Small intestine (tissue), 7 donors: ENCODE data around the gene PRKAG2. TPM values are rescaled to one million over a fixed set of nuclear protein-coding genes. Genes with fewer than 3 reads are reported as not detected.
"Not testable (repeated sequence)": the region's sequence is repeated elsewhere in the genome, so short reads cannot be mapped to it uniquely, and the experiment has no call there.

Source experiments
- DNase-seq, 2 donors: peaks; one replicate each; pipeline versions ENCODE4 v3.0.0 to v3.0.0-alpha.2; 2013
- FAIRE-seq: peaks from 2 replicates; lab custom pipeline; 2012; peaks lifted over from hg19 to GRCh38; lab: Jason Lieb, UNC
- H3K27ac ChIP-seq, 3 donors: one replicate each; pipeline ENCODE4 v1.5.1; 2013; ENCODE audit warnings: low read length in 2 of 3, mild to moderate bottlenecking in 2 of 3, control low read depth in 1 of 3, inconsistent platforms in 1 of 3, low read depth in 1 of 3, moderate library complexity in 1 of 3
- H3K27me3 ChIP-seq, 3 donors: one replicate each; pipeline ENCODE4 v1.6.1; 2013; ENCODE audit warnings: low read length in 3 of 3, inconsistent platforms in 1 of 3; ENCODE audit not compliant: control insufficient read depth in 3 of 3, insufficient read depth in 3 of 3
- H3K36me3 ChIP-seq, 3 donors: one replicate each; pipeline ENCODE4 v1.6.1; 2013; ENCODE audit warnings: low read length in 3 of 3, inconsistent platforms in 1 of 3, low read depth in 1 of 3, mild to moderate bottlenecking in 1 of 3, moderate library complexity in 1 of 3; ENCODE audit not compliant: control insufficient read depth in 3 of 3, insufficient read depth in 2 of 3
- H3K4me1 ChIP-seq, 3 donors: one replicate each; pipeline ENCODE4 v1.6.1; 2013; ENCODE audit warnings: low read length in 2 of 3, inconsistent platforms in 1 of 3, low read depth in 1 of 3, mild to moderate bottlenecking in 1 of 3, moderate library complexity in 1 of 3; ENCODE audit not compliant: control insufficient read depth in 3 of 3, insufficient read depth in 2 of 3
- H3K4me3 ChIP-seq, 3 donors: one replicate each; pipeline ENCODE4 v1.5.1; 2013; ENCODE audit warnings: low read length in 3 of 3, control low read depth in 1 of 3, inconsistent platforms in 1 of 3, low read depth in 1 of 3, mild to moderate bottlenecking in 1 of 3, moderate library complexity in 1 of 3
- H3K9me3 ChIP-seq, 2 donors: one replicate each; pipeline ENCODE4 v1.6.1; 2013; ENCODE audit warnings: low read depth in 1 of 2, low read length in 1 of 2; ENCODE audit not compliant: control insufficient read depth in 2 of 2, insufficient read depth in 1 of 2
- WGBS, 3 donors: extraction: QIAGEN DNeasy Blood & Tissue Kit; methylation state at CpG; one replicate each; pipeline ENCODE4 v1.1.7; 2013; 5-methylcytosine and 5-hydroxymethylcytosine counted together
- polyA plus RNA-seq, 4 donors: library from polyadenylated mRNA; stranded (reverse) in 3 of 4; unstranded in 1 of 4; fragments of 200-250 nt in 3 of 4; fragments of 120-200 nt in 1 of 4; gene quantifications; one replicate each; pipeline versions ENCODE4 v1.2.1 to v1.2.3, GENCODE V29; 2013
- donor health status: healthy with polysubstance abuse.
- donor health status: control.
- donor health status: control.
- donor health status: Bipolar disorder and iron deficiency.
- donor health status: healthy.

PRKAG2 gene
- polyA plus RNA-seq, 4 donors: 26.3 to 57.9 (median 49.4) TPM

DNA sequence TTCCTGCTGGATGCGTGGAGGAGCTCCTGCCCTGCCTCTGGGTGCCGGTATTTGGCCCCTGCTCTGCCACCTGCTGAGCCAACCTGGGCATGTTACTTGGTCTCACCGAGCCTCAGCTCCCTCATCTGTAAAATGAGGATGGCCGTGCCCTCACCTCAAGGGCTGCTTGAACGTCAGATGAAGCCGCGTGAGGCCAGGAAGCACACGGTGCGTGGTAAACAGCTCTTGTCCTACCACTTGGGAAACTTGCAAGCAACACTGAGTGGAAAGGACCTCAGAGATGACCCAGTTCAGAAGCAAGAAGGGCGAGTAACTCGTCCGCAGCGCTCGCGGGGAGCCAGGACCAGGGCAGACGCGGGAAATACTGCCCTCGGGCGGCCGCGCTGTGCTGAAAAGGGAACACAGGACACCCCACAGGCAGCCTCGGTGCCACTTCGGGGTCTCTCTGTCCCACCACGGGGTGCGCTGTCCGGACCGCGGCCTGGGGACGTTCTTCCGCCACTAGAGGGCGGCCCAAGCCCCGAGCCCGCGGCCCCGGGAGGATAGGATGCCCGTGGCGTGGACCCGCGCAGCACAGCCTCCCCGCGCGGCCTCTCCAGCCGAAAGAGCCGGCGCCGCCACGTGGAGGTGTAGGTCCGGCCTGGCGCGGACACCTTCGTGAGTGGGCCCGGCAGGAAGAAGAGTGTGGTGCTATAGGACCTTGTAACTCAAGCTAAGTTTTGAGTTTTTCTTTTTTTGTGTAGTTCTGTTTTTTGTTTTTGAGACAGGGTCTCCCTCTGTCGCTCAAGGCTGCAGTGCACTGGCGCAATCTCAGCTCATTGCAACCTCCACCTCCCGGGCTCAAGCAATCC, 94.1 kb downstream of the PRKAG2 start:
- WGBS, 3 donors: 13 to 27% (median 22%) methylated on average over 44 to 55 of the region's 55 CpGs
- FAIRE-seq (no peak), DNase-seq (peak; percentile 58 to 85)
- Histone ChIP-seq H3K9me3 (no peaks in the 10 kb centered on the region), H3K27me3 (no peaks in the 10 kb centered on the region), H3K4me3 (peak overlapping the region in 1 of 3 donors; percentile 9), H3K27ac (peak overlapping the region in 2 of 3 donors; percentile 5 to 18), H3K36me3 (peaks cover 0 to 72% (median 2%) of the 10 kb centered on the region in 3 donors), H3K4me1 (peaks cover 0 to 27% (median 0%) of the 10 kb centered on the region in 3 donors)

DNA sequence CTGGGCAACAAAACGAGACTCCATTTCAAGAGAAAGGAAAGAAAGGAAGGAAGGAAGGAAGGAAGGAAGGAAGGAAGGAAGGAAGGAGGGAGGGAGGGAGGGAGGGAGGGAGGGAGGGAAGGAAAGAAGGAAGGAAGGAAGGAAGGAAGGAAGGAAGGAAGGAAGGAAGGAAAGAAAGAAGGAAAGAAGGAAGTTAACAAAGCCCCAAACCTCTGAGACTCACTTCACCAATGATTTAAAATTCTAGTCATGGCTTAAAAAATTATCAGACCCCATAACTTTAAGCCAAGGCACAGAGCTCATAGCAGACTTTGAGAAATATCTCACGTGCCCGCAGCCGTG, 94.7 kb downstream of the PRKAG2 start:
- not testable (repeated sequence) for DNase-seq, FAIRE-seq, H3K4me3 ChIP-seq, H3K27me3 ChIP-seq, H3K9me3 ChIP-seq
- WGBS, 3 donors: 77 to 94% (median 84%) methylated on average over 4 of the region's 4 CpGs
- Histone ChIP-seq H3K27ac (peak overlapping the region in 1 of 3 donors; percentile 5), H3K4me1 (peaks cover 0 to 27% (median 0%) of the 10 kb centered on the region in 3 donors), H3K36me3 (peaks cover 0 to 78% (median 2%) of the 10 kb centered on the region in 3 donors)

DNA sequence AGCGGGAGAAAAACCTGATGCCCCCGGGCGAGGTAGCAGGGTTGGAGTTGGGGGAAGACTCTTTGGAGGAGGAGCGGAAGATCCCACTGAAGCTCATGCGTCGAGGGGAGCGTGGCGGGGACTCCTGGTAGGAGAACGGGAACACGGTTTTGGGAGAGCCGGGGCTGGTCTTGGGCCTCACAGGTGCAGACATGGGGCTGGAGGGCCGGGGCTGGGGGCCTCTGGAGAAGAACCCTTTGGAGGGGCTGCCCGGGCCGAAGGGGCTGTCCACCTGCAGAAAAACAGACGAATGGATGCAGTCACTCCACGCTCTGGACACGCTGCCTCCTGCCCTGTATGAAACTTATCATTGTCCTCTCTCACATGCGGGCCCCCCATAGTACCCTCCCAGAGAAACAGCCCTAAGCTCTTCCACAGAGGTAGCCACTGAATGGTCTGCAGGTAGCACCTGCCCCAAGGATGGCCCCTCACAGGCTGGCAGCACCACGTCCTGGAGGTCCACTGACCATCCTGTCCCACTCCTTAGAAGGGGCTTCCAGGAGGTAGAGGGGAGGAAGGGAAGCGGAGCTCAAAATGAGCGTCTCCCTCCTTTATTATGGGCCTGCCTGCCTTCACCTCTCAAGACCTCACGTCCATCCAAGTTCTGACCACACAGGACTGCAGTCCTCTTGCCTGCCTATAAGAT, 95.6 kb downstream of the PRKAG2 start:
- no peak for DNase-seq
- WGBS, 3 donors: 92 to 97% (median 94%) methylated on average over 22 of the region's 22 CpGs
- Histone ChIP-seq H3K4me3 (no peak overlapping the region), H3K4me1 (peaks cover 0 to 27% (median 0%) of the 10 kb centered on the region in 3 donors), H3K27me3 (no peaks in the 10 kb centered on the region), H3K36me3 (peaks cover 2 to 83% (median 2%) of the 10 kb centered on the region in 3 donors), H3K9me3 (no peaks in the 10 kb centered on the region), H3K27ac (no peak overlapping the region)
- no peak for FAIRE-seq

GRCh38 chr7:151780631-151781030, 96.3 kb downstream of the PRKAG2 start:
- FAIRE-seq: no peak
- H3K36me3 ChIP-seq: peaks cover 2 to 82% (median 2%) of the 10 kb centered on the region in 3 donors
- no peak overlapping the region for H3K4me3 ChIP-seq
- peaks cover 0 to 27% (median 0%) of the 10 kb centered on the region in 3 donors for H3K4me1 ChIP-seq
- peak overlapping the region in 1 of 3 donors; percentile 10 for H3K27ac ChIP-seq
- H3K27me3 ChIP-seq: no peaks in the 10 kb centered on the region
- 63 to 85% (median 73%) methylated on average over 3 of the region's 3 CpGs for WGBS, 3 donors
- no peak for DNase-seq
- no peaks in the 10 kb centered on the region for H3K9me3 ChIP-seq

DNA sequence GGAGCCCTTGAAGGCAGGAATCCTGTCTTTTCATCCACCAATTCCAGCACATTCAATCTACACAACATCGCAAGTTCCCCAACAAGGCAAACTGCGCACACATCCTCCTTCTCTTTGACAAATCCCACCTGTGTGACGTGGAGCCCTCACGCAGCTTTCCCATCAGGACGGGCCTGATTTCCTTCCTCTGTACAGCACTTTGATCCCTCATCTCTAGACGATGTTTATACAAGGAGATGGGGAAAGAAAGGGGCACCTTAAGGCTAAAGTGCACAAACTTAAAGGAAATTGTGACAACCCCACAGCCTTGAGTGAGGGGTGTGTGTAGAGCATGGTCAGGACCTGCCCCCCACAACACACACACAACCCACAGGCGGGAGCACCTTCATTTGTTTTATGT, 97.2 kb downstream of the PRKAG2 start:
- H3K9me3 ChIP-seq: no peaks in the 10 kb centered on the region
- peaks cover 0 to 27% (median 0%) of the 10 kb centered on the region in 3 donors for H3K4me1 ChIP-seq
- H3K27me3 ChIP-seq: no peaks in the 10 kb centered on the region
- WGBS, 3 donors: 80 to 81% (median 81%) methylated on average over 7 of the region's 7 CpGs
- no peak overlapping the region for H3K4me3 ChIP-seq
- peak overlapping the region in 1 of 3 donors; percentile 16 for H3K27ac ChIP-seq
- DNase-seq (peak in 1 of 2 donors; percentile 68), FAIRE-seq (no peak)
- peaks cover 2 to 79% (median 2%) of the 10 kb centered on the region in 3 donors for H3K36me3 ChIP-seq

DNA sequence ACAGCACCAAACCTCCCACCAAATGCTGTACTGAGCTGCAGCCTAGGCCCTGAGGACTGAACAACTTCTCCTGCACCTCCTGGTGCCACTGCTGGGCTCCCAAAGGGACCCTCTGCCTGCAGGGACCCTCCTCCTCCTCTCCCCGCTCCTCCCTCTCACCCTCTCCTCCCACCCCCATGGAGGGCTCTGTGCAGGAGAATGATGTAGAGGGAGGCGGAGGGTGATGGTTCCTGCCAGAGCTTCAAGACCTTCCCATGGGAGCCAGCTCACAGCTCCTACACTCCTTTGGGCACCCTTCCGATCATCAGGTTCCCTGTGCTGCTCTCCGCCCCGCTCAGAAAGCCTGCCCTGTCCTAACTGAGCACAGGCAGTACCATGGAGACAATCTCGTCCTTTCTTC, 97.7 kb downstream of the PRKAG2 start:
- 93 to 100% (median 97%) methylated on average over 6 of the region's 6 CpGs for WGBS, 3 donors
- Histone ChIP-seq H3K4me1 (peaks cover 0 to 27% (median 0%) of the 10 kb centered on the region in 3 donors), H3K27ac (no peak overlapping the region), H3K27me3 (no peaks in the 10 kb centered on the region), H3K4me3 (no peak overlapping the region), H3K9me3 (no peaks in the 10 kb centered on the region), H3K36me3 (peaks cover 2 to 75% (median 2%) of the 10 kb centered on the region in 3 donors)
- DNase-seq (no peak), FAIRE-seq (no peak)

DNA sequence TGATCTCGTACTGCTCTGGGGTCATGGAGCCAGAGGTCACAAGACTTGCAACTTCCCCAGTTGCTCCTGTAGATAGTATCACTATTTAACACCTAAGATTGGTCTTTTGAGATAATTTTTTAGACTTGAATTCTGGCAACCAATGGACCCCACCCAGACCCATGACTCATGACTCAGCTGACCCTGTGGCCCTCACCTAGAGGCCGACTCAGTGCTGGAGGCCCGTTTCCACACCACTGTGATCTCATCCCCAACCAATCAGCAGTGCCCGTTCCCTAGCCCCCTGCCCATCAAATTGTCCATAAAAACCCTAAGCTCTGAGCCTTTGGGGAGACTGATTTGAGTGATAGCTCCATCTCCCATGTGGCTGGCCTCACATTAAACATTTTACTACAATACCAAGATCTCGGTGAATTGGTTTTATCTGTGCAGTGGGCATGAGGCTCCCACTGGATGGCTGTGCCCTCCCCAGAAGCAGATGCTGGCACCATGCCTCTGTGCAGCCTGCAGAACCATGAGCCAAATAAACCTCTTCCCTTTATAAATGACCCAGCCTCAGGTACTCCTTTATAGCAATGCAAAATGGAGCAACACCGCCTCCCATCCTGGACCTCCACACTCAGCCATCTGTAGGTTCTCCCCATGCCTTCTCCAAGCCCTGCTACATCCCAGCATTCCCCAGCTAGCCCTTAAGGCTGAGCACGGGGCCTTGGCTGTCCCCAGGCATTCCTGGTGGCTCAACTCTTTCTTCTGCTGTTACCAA, 98.8 kb downstream of the PRKAG2 start:
- H3K4me1 ChIP-seq: peaks cover 0 to 25% (median 0%) of the 10 kb centered on the region in 3 donors
- 86 to 91% (median 90%) methylated on average over 7 of the region's 7 CpGs for WGBS, 3 donors
- H3K27ac ChIP-seq: no peak overlapping the region
- no peaks in the 10 kb centered on the region for H3K9me3 ChIP-seq
- FAIRE-seq (no peak), DNase-seq (no peak)
- no peak overlapping the region for H3K4me3 ChIP-seq
- H3K27me3 ChIP-seq: no peaks in the 10 kb centered on the region
- peaks cover 2 to 71% (median 2%) of the 10 kb centered on the region in 3 donors for H3K36me3 ChIP-seq

- H3K27ac ChIP-seq: no peak overlapping the region
Measured at GRCh38 chr7:151777495-151777880, 99.4 kb downstream of the PRKAG2 start.

More at GRCh38 chr7:151777495-151777880, 99.4 kb downstream of the PRKAG2 start:
- Histone ChIP-seq H3K9me3 (no peaks in the 10 kb centered on the region), H3K27me3 (no peaks in the 10 kb centered on the region), H3K4me3 (no peak overlapping the region), H3K36me3 (peaks cover 2 to 71% (median 2%) of the 10 kb centered on the region in 3 donors), H3K4me1 (peaks cover 0 to 20% (median 0%) of the 10 kb centered on the region in 3 donors)
- DNase-seq: no peak
- WGBS, 3 donors: 92 to 95% (median 93%) methylated on average over 5 of the region's 5 CpGs
- FAIRE-seq: no peak
